HG02610 (cell line): Measurements from ENCODE around the gene C2orf49.
"Not testable (repeated sequence)": the region's sequence is repeated elsewhere in the genome, so short reads cannot be mapped to it uniquely, and the experiment has no call there.

Experiments
- ATAC-seq: cut with Tn5 transposase; IDR thresholded peaks from one replicate; pipeline ENCODE4 v1.9.1; 2021; ENCODE audit warnings: mild to moderate bottlenecking, moderate library complexity; ENCODE audit not compliant: unreplicated experiment

Gene C2orf49

GRCh38 chr2:105320651-105321215 lies 16.6 kb upstream of the C2orf49 start:
- ATAC-seq = no peak

GRCh38 chr2:105321875-105322646 lies 15.3 kb upstream of the C2orf49 start:
- peak; percentile 36 for ATAC-seq

- peak; percentile 22 for ATAC-seq
Observed at GRCh38 chr2:105323111-105323510, 14.2 kb upstream of the C2orf49 start.

GRCh38 chr2:105324101-105324500 lies 13.2 kb upstream of the C2orf49 start:
- no peak for ATAC-seq

- no peak for ATAC-seq
Observed at GRCh38 chr2:105324732-105325131, 12.6 kb upstream of the C2orf49 start.

- no peak for ATAC-seq
Observed at GRCh38 chr2:105325389-105325963, 11.9 kb upstream of the C2orf49 start.

- ATAC-seq = not testable (repeated sequence)
Observed at GRCh38 chr2:105327271-105327670, 10.1 kb upstream of the C2orf49 start.

- no peak for ATAC-seq
Observed at GRCh38 chr2:105327690-105328089, 9.7 kb upstream of the C2orf49 start.

- ATAC-seq = peak; percentile 20
Observed at GRCh38 chr2:105328281-105329196, 8.8 kb upstream of the C2orf49 start.

GRCh38 chr2:105329197-105329554 lies 8.2 kb upstream of the C2orf49 start:
- no peak for ATAC-seq

- ATAC-seq = peak; percentile 73
Observed at GRCh38 chr2:105329561-105330495, 7.5 kb upstream of the C2orf49 start, which contains the start of gene TGFBRAP1. Gene TGFBRAP1, minus strand, starts transcription at chr2:105329735. Its CDS starts 21,434 bp downstream, at chr2:105308301.

GRCh38 chr2:105330681-105331375 lies 6.5 kb upstream of the C2orf49 start:
- ATAC-seq = no peak

GRCh38 chr2:105334211-105334610 lies 3.1 kb upstream of the C2orf49 start:
- ATAC-seq = no peak

GRCh38 chr2:105335469-105335868 lies 1.9 kb upstream of the C2orf49 start:
- ATAC-seq = no peak

- ATAC-seq = no peak
Observed at GRCh38 chr2:105336786-105337121, 586 bp upstream of the C2orf49 start.

GRCh38 chr2:105338020-105338385 lies 663 bp downstream of the C2orf49 start:
- peak; percentile 14 for ATAC-seq

- ATAC-seq = no peak
Observed at GRCh38 chr2:105339414-105339813, 2.1 kb downstream of the C2orf49 start.

GRCh38 chr2:105344704-105345345 lies 7.5 kb downstream of the C2orf49 start:
- no peak for ATAC-seq

- no peak for ATAC-seq
Observed at GRCh38 chr2:105357122-105357521, 19.8 kb downstream of the C2orf49 start.
